H1 (cell line): Measurements from ENCODE around the gene NEK11. TPM values are rescaled to one million over a fixed set of nuclear protein-coding genes. Genes with fewer than 3 reads are reported as not detected.

Experiments used
- CTCF ChIA-PET: fragments of 300-600 bp; sonication (Branson Sonifier 250); formaldehyde crosslinking; loops from one replicate; lab custom pipeline; 2021; ENCODE audit not compliant: partially characterized antibody; lab: Charles Lee
- POLR2A ChIA-PET: fragments of 300-600 bp; sonication (Branson Sonifier 250); formaldehyde crosslinking; loops from one replicate; lab custom pipeline; 2021; ENCODE audit warnings: inconsistent platforms; ENCODE audit not compliant: partially characterized antibody; lab: Charles Lee
- DNase-seq, 2 experiments: peaks; one replicate each; pipeline versions ENCODE4 v3.0.0 to v3.0.0-alpha.2; 2010 to 2022; ENCODE audit warnings: low spot score in 2 of 2, low read depth in 1 of 2, mixed read lengths in 1 of 2
- FAIRE-seq: peaks from 2 replicates; lab custom pipeline; 2011; peaks lifted over from hg19 to GRCh38; lab: Jason Lieb, UNC
- H2AFZ ChIP-seq: 2 replicates; pipeline ENCODE4 v1.8.1; 2012; ENCODE audit warnings: low read length, inconsistent platforms
- H2AK5ac ChIP-seq: 2 replicates; pipeline ENCODE4 v1.6.1; 2013; ENCODE audit warnings: low read depth, low read length
- H2BK120ac ChIP-seq: replicated peaks from 2 replicates; pipeline ENCODE3; 2013; ENCODE audit warnings: low read depth, low read length, inconsistent platforms
- H2BK12ac ChIP-seq: 2 replicates; pipeline ENCODE4 v1.6.1; 2013; ENCODE audit warnings: low read depth, low read length
- H2BK15ac ChIP-seq: 2 replicates; pipeline ENCODE4 v1.6.1; 2013; ENCODE audit warnings: low read length
- H2BK20ac ChIP-seq: 2 replicates; pipeline ENCODE4 v1.6.1; 2013; ENCODE audit warnings: low read length
- H2BK5ac ChIP-seq: 2 replicates; pipeline ENCODE4 v1.6.1; 2013; ENCODE audit warnings: low read depth, low read length
- H3K14ac ChIP-seq: 2 replicates; pipeline ENCODE4 v1.6.1; 2013; ENCODE audit warnings: inconsistent platforms; ENCODE audit not compliant: insufficient read length
- H3K18ac ChIP-seq: 2 replicates; pipeline ENCODE4 v1.6.1; 2013; ENCODE audit warnings: low read length; ENCODE audit errors: extremely low read depth
- H3K23ac ChIP-seq: 2 replicates; pipeline ENCODE4 v1.6.1; 2013; ENCODE audit warnings: inconsistent platforms; ENCODE audit not compliant: insufficient read length
- H3K23me2 ChIP-seq: 2 replicates; pipeline ENCODE4 v1.6.1; 2013; ENCODE audit warnings: low read depth, low read length
- H3K27ac ChIP-seq: 2 replicates; pipeline ENCODE4 v1.6.1; 2011; ENCODE audit warnings: low read depth, low read length, inconsistent platforms
- H3K27me3 ChIP-seq, 4 experiments: replicated peaks in 1 of 4; 1 replicate in 1 of 4; 2 replicates in 3 of 4; pipeline versions ENCODE4 v1.6.1 to v1.8.1; 2011 to 2013; ENCODE audit warnings: low read length in 3 of 4, mild to moderate bottlenecking in 3 of 4, inconsistent platforms in 2 of 4, mixed read lengths in 2 of 4, moderate library complexity in 1 of 4; ENCODE audit not compliant: control insufficient read depth in 3 of 4, insufficient read depth in 3 of 4; ENCODE audit errors: extremely low read depth in 1 of 4
- H3K36me3 ChIP-seq, 4 experiments: 2 replicates each; pipeline versions ENCODE4 v1.6.1 to v1.8.1; 2011 to 2013; ENCODE audit warnings: mild to moderate bottlenecking in 4 of 4, low read length in 3 of 4, moderate library complexity in 2 of 4, control low read depth in 1 of 4, inconsistent platforms in 1 of 4; ENCODE audit not compliant: insufficient read depth in 4 of 4, control insufficient read depth in 2 of 4
- H3K4ac ChIP-seq: replicated peaks from 2 replicates; pipeline ENCODE3; 2013; ENCODE audit warnings: low read length, low read depth, mixed read lengths, inconsistent platforms; ENCODE audit not compliant: insufficient read length
- H3K4me1 ChIP-seq, 4 experiments: replicated peaks in 1 of 4; 1 replicate in 1 of 4; 2 replicates in 3 of 4; pipeline versions ENCODE4 v1.6.1 to v1.8.1; 2011 to 2013; ENCODE audit warnings: low read length in 3 of 4, inconsistent platforms in 2 of 4, mixed read lengths in 1 of 4; ENCODE audit not compliant: insufficient read depth in 4 of 4, control insufficient read depth in 3 of 4
- H3K4me2 ChIP-seq, 2 experiments: 2 replicates each; pipeline versions ENCODE4 v1.6.1 to v1.8.1; 2011 to 2013; ENCODE audit warnings: low read depth in 2 of 2, low read length in 2 of 2, control low read depth in 1 of 2, inconsistent platforms in 1 of 2, mild to moderate bottlenecking in 1 of 2; ENCODE audit not compliant: insufficient read depth in 1 of 2
- H3K4me3 ChIP-seq, 4 experiments: fragments of 200-600, 300-600 bp in 1 of 4; sonication (generic), shearing (Covaris generic), sonication (Bioruptor Twin) in 1 of 4; 2 replicates each; pipeline versions ENCODE4 v1.5.1 to v1.8.1; 2011 to 2016; ENCODE audit warnings: low read length in 4 of 4, low read depth in 3 of 4, control low read depth in 2 of 4, inconsistent platforms in 2 of 4, mild to moderate bottlenecking in 2 of 4, mixed read lengths in 1 of 4, moderate library complexity in 1 of 4; ENCODE audit not compliant: insufficient read depth in 2 of 4; ENCODE audit errors: extremely low read depth in 1 of 4
- H3K56ac ChIP-seq: replicated peaks from 2 replicates; pipeline ENCODE3; 2013; ENCODE audit warnings: low read depth, mild to moderate bottlenecking, mixed read lengths, low read length, inconsistent platforms; ENCODE audit not compliant: insufficient read length
- H3K79me1 ChIP-seq: 2 replicates; pipeline ENCODE4 v1.6.1; 2013; ENCODE audit warnings: low read depth, low read length, control low read depth
- H3K79me2 ChIP-seq, 2 experiments: 2 replicates each; pipeline versions ENCODE4 v1.6.1 to v1.8.1; 2012 to 2013; ENCODE audit warnings: low read length in 2 of 2, mild to moderate bottlenecking in 2 of 2, inconsistent platforms in 1 of 2; ENCODE audit not compliant: insufficient read depth in 2 of 2, control insufficient read depth in 1 of 2
- H3K9ac ChIP-seq, 4 experiments: replicated peaks in 1 of 4; 1 replicate in 1 of 4; 2 replicates in 3 of 4; pipeline versions ENCODE4 v1.6.1 to v1.8.1; 2011 to 2013; ENCODE audit warnings: low read depth in 3 of 4, low read length in 3 of 4, control low read depth in 2 of 4, mild to moderate bottlenecking in 2 of 4, moderate library complexity in 2 of 4, inconsistent platforms in 1 of 4; ENCODE audit errors: extremely low read depth in 1 of 4
- H3K9me3 ChIP-seq, 2 experiments: 2 replicates each; pipeline versions ENCODE4 v1.6.1 to v1.8.1; 2012 to 2013; ENCODE audit warnings: mild to moderate bottlenecking in 2 of 2, moderate library complexity in 2 of 2, control low read depth in 1 of 2, inconsistent platforms in 1 of 2, low read depth in 1 of 2, low read length in 1 of 2, mixed read lengths in 1 of 2; ENCODE audit not compliant: insufficient read depth in 2 of 2
- H4K20me1 ChIP-seq, 2 experiments: replicated peaks in 1 of 2; 2 replicates each; pipeline versions ENCODE3 to v1.8.1; 2011 to 2013; ENCODE audit warnings: inconsistent platforms in 2 of 2, low read length in 2 of 2, mild to moderate bottlenecking in 1 of 2; ENCODE audit not compliant: insufficient read depth in 2 of 2, control insufficient read depth in 1 of 2
- H4K5ac ChIP-seq: 2 replicates; pipeline ENCODE4 v1.6.1; 2013; ENCODE audit warnings: low read length, low read depth, mixed read lengths, inconsistent platforms; ENCODE audit not compliant: insufficient read length
- H4K8ac ChIP-seq: 2 replicates; pipeline ENCODE4 v1.8.0; 2013; ENCODE audit warnings: mild to moderate bottlenecking, moderate library complexity, low read length, inconsistent platforms; ENCODE audit not compliant: insufficient read depth; ENCODE audit errors: extremely low read depth
- H4K91ac ChIP-seq: replicated peaks from 2 replicates; pipeline ENCODE3; 2013; ENCODE audit warnings: low read length, mixed read lengths, inconsistent platforms; ENCODE audit not compliant: insufficient read length
- ATF3 ChIP-seq: IDR thresholded peaks from 2 replicates; pipeline ENCODE4 v1.6.1; 2011; ENCODE audit warnings: low read depth, mild to moderate bottlenecking, low read length; ENCODE audit not compliant: insufficient read depth
- CHD2 ChIP-seq: IDR thresholded peaks from 2 replicates; pipeline ENCODE4 v1.6.1; 2012; ENCODE audit warnings: low read length, improper control_type of control experiment
- HDAC2 ChIP-seq, 2 experiments: fragments of 300-600 bp in 1 of 2; sonication (generic) in 1 of 2; IDR thresholded peaks; 2 replicates each; pipeline ENCODE4 v1.6.1; 2011 to 2012; ENCODE audit warnings: low read depth in 2 of 2, low read length in 2 of 2, mild to moderate bottlenecking in 2 of 2, moderate library complexity in 2 of 2, borderline replicate concordance in 1 of 2, inconsistent platforms in 1 of 2
- JUN ChIP-seq: IDR thresholded peaks from 2 replicates; pipeline ENCODE4 v1.6.1; 2011; ENCODE audit warnings: low read depth, mild to moderate bottlenecking, improper control_type of control experiment, low read length
- KDM5A ChIP-seq: fragments of 200-600 bp; IDR thresholded peaks from 2 replicates; pipeline ENCODE4 v1.7.1; 2012; ENCODE audit warnings: mild to moderate bottlenecking, low read length, inconsistent platforms, mixed read lengths
- SIRT6 ChIP-seq: IDR thresholded peaks from one replicate; pipeline ENCODE4 v1.7.1; 2012; ENCODE audit warnings: low read length, inconsistent platforms
- SP4 ChIP-seq: IDR thresholded peaks from 2 replicates; pipeline ENCODE4 v1.6.1; 2012; ENCODE audit warnings: low read length, inconsistent platforms
- SUZ12 ChIP-seq: fragments of 200-600 bp; sonication (generic); IDR thresholded peaks from 2 replicates; pipeline ENCODE4 v1.6.1; 2012; ENCODE audit warnings: mild to moderate bottlenecking, inconsistent platforms, low read length, moderate library complexity, mixed read lengths
- TCF12 ChIP-seq: IDR thresholded peaks from 2 replicates; pipeline ENCODE4 v1.6.1; 2011; ENCODE audit warnings: low read depth, mild to moderate bottlenecking, low read length
- ZNF274 ChIP-seq: IDR thresholded peaks from 2 replicates; pipeline ENCODE4 v1.7.0; 2012; ENCODE audit warnings: low read length, borderline replicate concordance; ENCODE audit errors: extremely low read depth
- WGBS, 2 experiments: shearing (Covaris generic) in 1 of 2; methylation state at CpG; one replicate each; pipeline versions ENCODE4 v1.1.6 to v1.1.7; 2013 to 2015; ENCODE audit warnings: low lambda C conversion rate in 2 of 2, mixed read lengths in 2 of 2, inconsistent platforms in 1 of 2, low coverage in 1 of 2, missing lambda C conversion rate in 1 of 2; ENCODE audit not compliant: insufficient replicate concordance in 2 of 2, insufficient coverage in 1 of 2, insufficient read length in 1 of 2; ENCODE audit errors: extremely low coverage in 1 of 2, missing lambda C conversion rate in 1 of 2; 5-methylcytosine and 5-hydroxymethylcytosine counted together
- polyA plus RNA-seq, 7 experiments: library from polyadenylated mRNA; depleted of rRNA in 3 of 7; stranded (reverse) in 5 of 7; unstranded in 2 of 7; fragments of >200 nt in 5 of 7; fragments of 200-250 nt in 2 of 7; gene quantifications; 1 replicate in 5 of 7; 2 replicates in 1 of 7; 4 replicates in 1 of 7; pipeline versions ENCODE4 v1.2.1 to v1.2.3, GENCODE V29; 2011 to 2013; ENCODE audit warnings: missing spikeins in 2 of 7, mixed read lengths in 2 of 7
- total RNA-seq: library from RNA; stranded (reverse); fragmentation: NEBNext Ultra II Directional; extraction: Animal tissue kit (Norgen Biotek cat#: 25700); gene quantifications from 2 replicates; pipeline ENCODE4 v1.2.1, GENCODE V29; 2021

Gene NEK11
- total and polyA plus RNA-seq, 2 of the 8 experiments (the other 6 are each of a cell fraction or from before 2014, with no cell fraction given): 0.60 TPM; not detected in 1

DNA sequence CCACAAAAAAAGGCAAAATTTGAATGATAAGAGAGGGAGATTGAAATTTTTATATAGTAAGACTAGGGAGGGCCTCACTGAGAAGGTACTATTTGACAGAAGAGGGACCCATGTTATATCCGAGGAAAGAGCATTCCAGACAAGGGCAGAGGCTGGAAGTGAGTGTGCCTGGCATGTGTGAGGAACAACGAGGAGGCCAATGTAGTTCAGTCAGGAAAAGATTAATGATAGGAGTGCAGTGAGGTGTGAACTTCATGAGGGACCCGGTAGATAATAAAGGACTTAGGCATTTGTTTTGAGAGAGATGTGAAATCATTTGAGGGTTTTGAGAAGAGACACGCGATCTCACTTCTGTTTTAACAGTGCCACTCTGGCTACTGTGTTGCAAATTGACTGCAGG, 36.4 kb upstream of the NEK11 start:
- H2BK20ac ChIP-seq: no peak overlapping the region
- H4K20me1 ChIP-seq: peaks cover 0 to 3% of the 10 kb centered on the region in 2 experiments
- H2BK12ac ChIP-seq: no peak overlapping the region
- H3K4me3 ChIP-seq: no peak overlapping the region
- peaks cover 0 to 11% (median 6%) of the 10 kb centered on the region in 4 experiments; a peak in 3 of 8 replicates for H3K36me3 ChIP-seq
- FAIRE-seq: no peak
- H4K5ac ChIP-seq: no peak overlapping the region
- POLR2A ChIA-PET: no interaction called here
- WGBS, 2 experiments: 73% methylated on average over 5 of the region's 5 CpGs; no CpG with 5 or more reads in 1 of the 2 experiments
- no peaks in the 10 kb centered on the region for H3K9me3 ChIP-seq
- H2BK5ac ChIP-seq: no peak overlapping the region
- H2BK120ac ChIP-seq: no peak overlapping the region
- no peaks in the 10 kb centered on the region for H3K4me1 ChIP-seq
- no peak overlapping the region for H3K23ac ChIP-seq
- no peak overlapping the region for H2AFZ ChIP-seq
- no peaks in the 10 kb centered on the region for H3K23me2 ChIP-seq
- no peak overlapping the region for H4K91ac ChIP-seq
- no peak overlapping the region for H3K27ac ChIP-seq
- H3K56ac ChIP-seq: no peak overlapping the region
- no peak overlapping the region for H4K8ac ChIP-seq
- no peak overlapping the region for H3K4me2 ChIP-seq
- no peak overlapping the region for H3K18ac ChIP-seq
- DNase-seq: no peak
- H3K9ac ChIP-seq: no peak overlapping the region
- H3K14ac ChIP-seq: no peak overlapping the region
- H3K79me2 ChIP-seq: no peaks in the 10 kb centered on the region
- no peaks in the 10 kb centered on the region for H3K79me1 ChIP-seq
- no peaks in the 10 kb centered on the region for H3K27me3 ChIP-seq
- TF ChIP-seq HDAC2 (IDR thresholded peaks at IDR 0.05; ENCODE audit: borderline replicate concordance in 1 of 2, low read depth in 2 of 2, low read length in 2 of 2) (no peak), JUN (no peak), KDM5A (no peak), ZNF274 (no peak), TCF12 (no peak), ATF3 (no peak), SP4 (no peak), SUZ12 (no peak), SIRT6 (no peak), CHD2 (no peak)
- TF ChIP-seq, all 59 proteins: peak for 0
- no peak overlapping the region for H2BK15ac ChIP-seq
- no peak overlapping the region for H3K4ac ChIP-seq
- CTCF ChIA-PET: no interaction called here
- no peak overlapping the region for H2AK5ac ChIP-seq
